Measurements from ENCODE around the gene ZNF792. TPM values are rescaled to one million over a fixed set of nuclear protein-coding genes. Genes with fewer than 3 reads are reported as not detected.
"Not testable (repeated sequence)": the region's sequence is repeated elsewhere in the genome, so short reads cannot be mapped to it uniquely, and the experiment has no call there.

The ZNF792 gene
- total and polyA plus RNA-seq, 2 donors (not counting 1 experiment from before 2014, with no cell fraction given) = 3.8 to 11.2 TPM

- Mint-ChIP-seq H3K4me3 (no peak overlapping the region), H3K9me3 (ENCODE audit: insufficient read depth) (no peaks in the 10 kb centered on the region), H3K27ac (no peak overlapping the region), H3K27me3 (peaks cover 4% of the 10 kb centered on the region), H3K4me1 (peaks cover 30% of the 10 kb centered on the region)
- H3K27ac ChIP-seq (ENCODE audit: low read length in 2 of 2) = no peak overlapping the region
- peaks cover 19 to 34% of the 10 kb centered on the region in 2 donors for H3K4me1 ChIP-seq (ENCODE audit: control insufficient read depth in 2 of 2, insufficient read depth in 2 of 2, low read length in 2 of 2)
- whole genome bisulfite sequencing (ENCODE audit: insufficient coverage) = 98% methylated on average over 16 of the region's 17 CpGs
- ChIA-PET CTCF (interaction anchor here (0.6 to 1.8 kb wide), 2 partner anchors 23 to 193 kb away, joined by 3 to 6 read pairs; no protein-coding TSS in a partner anchor), POLR2A (no interaction called here)
- H3K27me3 ChIP-seq (replicated peaks in 1 of 4; ENCODE audit: control extremely low read depth in 1 of 4, control insufficient read depth in 3 of 4, insufficient read depth in 4 of 4, low read length in 3 of 4) = peaks cover 0 to 4% (median 0%) of the 10 kb centered on the region in 4 experiments
- H4K20me1 ChIP-seq (ENCODE audit: control insufficient read depth, insufficient read depth, low read length, poor library complexity, severe bottlenecking) = no peaks in the 10 kb centered on the region
- DNase-seq (no peak), ATAC-seq (ENCODE audit: low read depth) (no peak)
- no peak overlapping the region for H3K4me2 ChIP-seq (replicated peaks; ENCODE audit: low read depth, low read length, poor library complexity, severe bottlenecking)
- TF ChIP-seq EZH2 (IDR thresholded peaks at IDR 0.05; ENCODE audit: borderline replicate concordance, insufficient read depth, low read depth, low read length, poor library complexity, severe bottlenecking) (no peak), CTCF (IDR thresholded peaks at IDR 0.05) (no peak)
- H3K9me3 ChIP-seq (ENCODE audit: control extremely low read depth in 1 of 3, control insufficient read depth in 2 of 3, insufficient read depth in 1 of 3, low read length in 2 of 3) = peaks cover 0 to 9% (median 0%) of the 10 kb centered on the region in 3 donors
- H2AFZ ChIP-seq (ENCODE audit: insufficient read depth, low read depth, low read length, poor library complexity, severe bottlenecking) = no peak overlapping the region
- H3K4me3 ChIP-seq (ENCODE audit: control extremely low read depth in 1 of 5, extremely low read depth in 1 of 5, insufficient read depth in 1 of 5, low read depth in 2 of 5, low read length in 4 of 5) = no peak overlapping the region
- intact Hi-C loops (cut with micrococcal nuclease) = no loop called here
- H3K79me2 ChIP-seq (ENCODE audit: control insufficient read depth, insufficient read depth, low read length) = peaks cover 7% of the 10 kb centered on the region
- H3K36me3 ChIP-seq (replicated peaks in 1 of 2; ENCODE audit: control extremely low read depth in 1 of 2, control insufficient read depth in 1 of 2, extremely low read depth in 1 of 2, insufficient read depth in 2 of 2, low read length in 1 of 2) = no peaks in the 10 kb centered on the region
- no peak overlapping the region for H3K9ac ChIP-seq (ENCODE audit: low read length)
Observed at GRCh38 chr19:34994643-34995541, 30.9 kb upstream of the ZNF792 start.

GRCh38 chr19:34994286-34994642 lies 30.2 kb upstream of the ZNF792 start:
- H2AFZ ChIP-seq (ENCODE audit: insufficient read depth, low read depth, low read length, poor library complexity, severe bottlenecking) = no peak overlapping the region
- TF ChIP-seq EZH2 (IDR thresholded peaks at IDR 0.05; ENCODE audit: borderline replicate concordance, insufficient read depth, low read depth, low read length, poor library complexity, severe bottlenecking) = no peak
- H3K27ac Mint-ChIP-seq = no peak overlapping the region
- 66% methylated on average over 6 of the region's 9 CpGs for WGBS (ENCODE audit: insufficient coverage)
- no peak overlapping the region for H3K4me3 Mint-ChIP-seq
- DNase-seq (no peak), ATAC-seq (ENCODE audit: low read depth) (no peak)
- H3K9ac ChIP-seq (ENCODE audit: low read length) = no peak overlapping the region
- no peaks in the 10 kb centered on the region for H3K36me3 ChIP-seq (replicated peaks in 1 of 2; ENCODE audit: control extremely low read depth in 1 of 2, control insufficient read depth in 1 of 2, extremely low read depth in 1 of 2, insufficient read depth in 2 of 2, low read length in 1 of 2)
- peaks cover 0 to 4% (median 0%) of the 10 kb centered on the region in 4 experiments for H3K27me3 ChIP-seq (replicated peaks in 1 of 4; ENCODE audit: control extremely low read depth in 1 of 4, control insufficient read depth in 3 of 4, insufficient read depth in 4 of 4, low read length in 3 of 4)
- no peaks in the 10 kb centered on the region for H3K9me3 Mint-ChIP-seq (ENCODE audit: insufficient read depth)
- H4K20me1 ChIP-seq (ENCODE audit: control insufficient read depth, insufficient read depth, low read length, poor library complexity, severe bottlenecking) = no peaks in the 10 kb centered on the region
- CTCF ChIA-PET = no interaction called here
- no peak overlapping the region for H3K4me2 ChIP-seq (replicated peaks; ENCODE audit: low read depth, low read length, poor library complexity, severe bottlenecking)
- no peak overlapping the region for H3K27ac ChIP-seq (ENCODE audit: low read length in 2 of 2)
- peaks cover 4% of the 10 kb centered on the region for H3K27me3 Mint-ChIP-seq
- H3K4me1 ChIP-seq (ENCODE audit: control insufficient read depth in 2 of 2, insufficient read depth in 2 of 2, low read length in 2 of 2) = peaks cover 12 to 28% of the 10 kb centered on the region in 2 donors
- H3K4me3 ChIP-seq (ENCODE audit: control extremely low read depth in 1 of 5, extremely low read depth in 1 of 5, insufficient read depth in 1 of 5, low read depth in 2 of 5, low read length in 4 of 5) = no peak overlapping the region
- POLR2A ChIA-PET = no interaction called here
- intact Hi-C loops (cut with micrococcal nuclease) = no loop called here
- peaks cover 26% of the 10 kb centered on the region for H3K4me1 Mint-ChIP-seq
- peaks cover 0 to 9% (median 0%) of the 10 kb centered on the region in 3 donors for H3K9me3 ChIP-seq (ENCODE audit: control extremely low read depth in 1 of 3, control insufficient read depth in 2 of 3, insufficient read depth in 1 of 3, low read length in 2 of 3)
- peaks cover under 1% of the 10 kb centered on the region for H3K79me2 ChIP-seq (ENCODE audit: control insufficient read depth, insufficient read depth, low read length)

GRCh38 chr19:34992582-34992981 lies 28.6 kb upstream of the ZNF792 start:
- DNase-seq; H3K36me3 ChIP-seq (replicated peaks in 1 of 2; ENCODE audit: control extremely low read depth in 1 of 2, control insufficient read depth in 1 of 2, extremely low read depth in 1 of 2, insufficient read depth in 2 of 2, low read length in 1 of 2); H3K9ac ChIP-seq (ENCODE audit: low read length); H3K27me3 Mint-ChIP-seq; POLR2A ChIA-PET; H3K79me2 ChIP-seq (ENCODE audit: control insufficient read depth, insufficient read depth, low read length); H3K4me3 Mint-ChIP-seq; H3K27ac Mint-ChIP-seq; H3K27ac ChIP-seq (ENCODE audit: low read length in 2 of 2); H3K4me2 ChIP-seq (replicated peaks; ENCODE audit: low read depth, low read length, poor library complexity, severe bottlenecking); H4K20me1 ChIP-seq (ENCODE audit: control insufficient read depth, insufficient read depth, low read length, poor library complexity, severe bottlenecking); CTCF ChIA-PET; H2AFZ ChIP-seq (ENCODE audit: insufficient read depth, low read depth, low read length, poor library complexity, severe bottlenecking); H3K9me3 ChIP-seq (ENCODE audit: control extremely low read depth in 1 of 3, control insufficient read depth in 2 of 3, insufficient read depth in 1 of 3, low read length in 2 of 3); H3K27me3 ChIP-seq (replicated peaks in 1 of 4; ENCODE audit: control extremely low read depth in 1 of 4, control insufficient read depth in 3 of 4, insufficient read depth in 4 of 4, low read length in 3 of 4); H3K4me3 ChIP-seq (ENCODE audit: control extremely low read depth in 1 of 5, extremely low read depth in 1 of 5, insufficient read depth in 1 of 5, low read depth in 2 of 5, low read length in 4 of 5); H3K9me3 Mint-ChIP-seq (ENCODE audit: insufficient read depth); intact Hi-C loops (cut with micrococcal nuclease); ATAC-seq (ENCODE audit: low read depth): not testable (repeated sequence)
- H3K4me1 Mint-ChIP-seq = peaks cover 14% of the 10 kb centered on the region
- WGBS (ENCODE audit: insufficient coverage) = 90% methylated on average over 2 of the region's 7 CpGs
- peaks cover 4 to 11% of the 10 kb centered on the region in 2 donors for H3K4me1 ChIP-seq (ENCODE audit: control insufficient read depth in 2 of 2, insufficient read depth in 2 of 2, low read length in 2 of 2)

Data from B cell (primary cell).